Panc1 (cell line): ENCODE measurements around the gene TMEM154. TPM values are rescaled to one million over a fixed set of nuclear protein-coding genes. Genes with fewer than 3 reads are reported as not detected.

Experiments
- ATAC-seq: fragments of 200-7000 bp; cut with Tn5 transposase; 2 replicates; pipeline ENCODE4 v1.9.1; 2020; ENCODE audit warnings: mild to moderate bottlenecking, moderate library complexity
- BruUV-seq: library from RNA; stranded (reverse); fragments of 400-500 nt; replicated peaks from 2 replicates; lab custom pipeline; 2021; lab: Mats Ljungman, UMichigan
- CTCF ChIA-PET: fragments of 300-600 bp; sonication (Branson Sonifier 250); formaldehyde crosslinking; loops from one replicate; lab custom pipeline; 2022; ENCODE audit warnings: antibody characterized with exemption; lab: Charles Lee
- POLR2A ChIA-PET: fragments of 300-600 bp; sonication (Branson Sonifier 250); formaldehyde crosslinking; loops from one replicate; lab custom pipeline; 2022; ENCODE audit warnings: antibody characterized with exemption; lab: Charles Lee
- DNase-seq: peaks from one replicate; pipeline ENCODE4 v3.0.0-alpha.2; 2010; ENCODE audit warnings: low read depth, low spot score
- H3K27ac ChIP-seq: 2 replicates; pipeline ENCODE4 v1.5.1; 2011; ENCODE audit warnings: mild to moderate bottlenecking, low read length, inconsistent platforms
- H3K27me3 ChIP-seq: fragments of 200-500 bp; sonication (Bioruptor generic); 2 replicates; pipeline ENCODE4 v1.6.0; 2014; ENCODE audit warnings: low read length, inconsistent platforms; ENCODE audit not compliant: control insufficient read depth, insufficient read depth
- H3K36me3 ChIP-seq: fragments of 200-500 bp; sonication (Bioruptor generic); 2 replicates; pipeline ENCODE4 v1.5.1; 2014; ENCODE audit warnings: inconsistent platforms, mild to moderate bottlenecking, low read length, moderate library complexity; ENCODE audit not compliant: control insufficient read depth, insufficient read depth
- H3K4me1 ChIP-seq: 2 replicates; pipeline ENCODE4 v1.5.1; 2011; ENCODE audit warnings: inconsistent platforms, mild to moderate bottlenecking, low read length, moderate library complexity; ENCODE audit not compliant: control insufficient read depth, insufficient read depth
- H3K4me3 ChIP-seq, 2 experiments: 2 replicates each; pipeline ENCODE4 v1.5.1; 2011 to 2012; ENCODE audit warnings: low read depth in 2 of 2, low read length in 2 of 2, mild to moderate bottlenecking in 2 of 2, inconsistent platforms in 1 of 2, moderate library complexity in 1 of 2
- H3K9me3 ChIP-seq: fragments of 200-500 bp; sonication (Bioruptor generic); 2 replicates; pipeline ENCODE4 v1.5.1; 2014; ENCODE audit warnings: low read depth, mild to moderate bottlenecking, inconsistent platforms, low read length, moderate library complexity; ENCODE audit not compliant: control insufficient read depth, insufficient read depth
- CTCF ChIP-seq: fragments of 450-650 bp; IDR thresholded peaks from 2 replicates; pipeline ENCODE4 v1.5.1; 2017; ENCODE audit warnings: mild to moderate bottlenecking
- POLR2AphosphoS5 ChIP-seq: IDR thresholded peaks from 2 replicates; pipeline ENCODE4 v1.6.1; 2012; ENCODE audit warnings: mild to moderate bottlenecking, low read depth, low read length, moderate library complexity
- REST ChIP-seq, 2 experiments: IDR thresholded peaks; 2 replicates each; pipeline ENCODE4 v1.6.1; 2011 to 2012; ENCODE audit warnings: low read depth in 2 of 2, control low read depth in 1 of 2, low read length in 1 of 2, mild to moderate bottlenecking in 1 of 2, moderate library complexity in 1 of 2; ENCODE audit not compliant: insufficient read depth in 1 of 2
- SIN3A ChIP-seq: IDR thresholded peaks from 2 replicates; pipeline ENCODE4 v1.6.1; 2012; ENCODE audit warnings: low read depth, mild to moderate bottlenecking, low read length, moderate library complexity, borderline replicate concordance; ENCODE audit not compliant: insufficient read depth
- TCF7L2 ChIP-seq: IDR thresholded peaks from 2 replicates; pipeline ENCODE4 v1.6.1; 2011; ENCODE audit warnings: mild to moderate bottlenecking, low read depth, low read length, inconsistent platforms
- in situ Hi-C: cut with HindIII; loops from 2 replicates; pipeline ENCODE4 v1.10.0; 2016; ENCODE audit warnings: low sequenced_read_pairs, low pct_unique_long_range_greater_than_20kb
- intact Hi-C: fragments of 100-400 bp; cut with micrococcal nuclease; formaldehyde crosslinking; loops from one replicate; pipeline ENCODE4 v1.10.0; 2022; ENCODE audit not compliant: unreplicated experiment
- total RNA-seq: library from RNA; stranded (reverse); gene quantifications from one replicate; pipeline ENCODE4 v1.2.1, GENCODE V29; 2021; ENCODE audit not compliant: unreplicated experiment

TMEM154 gene
- total RNA-seq, 1 experiment from 2014 or later = 0.15 TPM

- BruUV-seq = no TSS peak
- Histone ChIP-seq H3K4me1 (no peaks in the 10 kb centered on the region), H3K4me3 (no peak overlapping the region), H3K9me3 (no peaks in the 10 kb centered on the region), H3K36me3 (no peaks in the 10 kb centered on the region), H3K27ac (no peak overlapping the region), H3K27me3 (no peaks in the 10 kb centered on the region)
- DNase-seq = no peak
- ChIA-PET CTCF (no interaction called here), POLR2A (no interaction called here)
- ATAC-seq = no peak
- no peak for TF ChIP-seq TCF7L2
- TF ChIP-seq REST (IDR thresholded peaks at IDR 0.05; ENCODE audit: insufficient read depth in 1 of 2, low read depth in 2 of 2, low read length in 1 of 2) = no peak
- no peak for TF ChIP-seq POLR2AphosphoS5
- TF ChIP-seq SIN3A = no peak
- no peak for TF ChIP-seq CTCF
- in situ Hi-C loops = no loop called here
- intact Hi-C loops = no loop called here
Observed at GRCh38 chr4:152705903-152706302, 26.1 kb upstream of the TMEM154 start.

- H3K9me3 ChIP-seq = no peaks in the 10 kb centered on the region
- no peaks in the 10 kb centered on the region for H3K27me3 ChIP-seq
- no peak overlapping the region for H3K4me3 ChIP-seq
- no peaks in the 10 kb centered on the region for H3K36me3 ChIP-seq
- no TSS peak for BruUV-seq
- H3K4me1 ChIP-seq = no peaks in the 10 kb centered on the region
- ChIA-PET POLR2A (no interaction called here), CTCF (no interaction called here)
- intact Hi-C loops = no loop called here
- TF ChIP-seq CTCF (no peak), SIN3A (no peak), TCF7L2 (no peak)
- H3K27ac ChIP-seq = no peak overlapping the region
- in situ Hi-C loops = no loop called here
- ATAC-seq = no peak
- DNase-seq = no peak
Observed at GRCh38 chr4:152704788-152705187, 25.0 kb upstream of the TMEM154 start.
